ENCODE measurements around the gene SLC2A9.

DNA sequence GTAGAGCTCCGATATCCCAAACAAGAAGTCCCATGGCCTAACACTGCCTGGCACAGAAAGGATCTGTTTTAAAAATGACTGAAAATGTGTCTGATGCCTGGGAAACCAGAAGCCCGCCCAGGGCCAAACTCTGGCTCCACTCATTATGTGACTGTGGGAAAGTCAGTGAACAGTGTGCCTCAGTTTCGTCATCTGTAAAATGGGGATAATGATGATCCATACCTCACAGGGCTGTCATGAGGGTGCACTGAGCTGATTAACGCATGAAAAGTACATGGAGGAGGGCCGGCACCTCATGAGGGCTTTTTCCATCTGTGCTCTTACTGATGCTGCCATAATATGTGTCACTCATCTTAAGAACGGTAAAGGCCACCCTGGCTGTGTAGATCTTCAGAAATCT, 5.1 kb downstream of the SLC2A9 start:
- no peak for TF ChIP-seq POLR2A (IDR thresholded peaks at IDR 0.05; ENCODE audit: low read depth, low read length)
- TF ChIP-seq, protein P1, sequence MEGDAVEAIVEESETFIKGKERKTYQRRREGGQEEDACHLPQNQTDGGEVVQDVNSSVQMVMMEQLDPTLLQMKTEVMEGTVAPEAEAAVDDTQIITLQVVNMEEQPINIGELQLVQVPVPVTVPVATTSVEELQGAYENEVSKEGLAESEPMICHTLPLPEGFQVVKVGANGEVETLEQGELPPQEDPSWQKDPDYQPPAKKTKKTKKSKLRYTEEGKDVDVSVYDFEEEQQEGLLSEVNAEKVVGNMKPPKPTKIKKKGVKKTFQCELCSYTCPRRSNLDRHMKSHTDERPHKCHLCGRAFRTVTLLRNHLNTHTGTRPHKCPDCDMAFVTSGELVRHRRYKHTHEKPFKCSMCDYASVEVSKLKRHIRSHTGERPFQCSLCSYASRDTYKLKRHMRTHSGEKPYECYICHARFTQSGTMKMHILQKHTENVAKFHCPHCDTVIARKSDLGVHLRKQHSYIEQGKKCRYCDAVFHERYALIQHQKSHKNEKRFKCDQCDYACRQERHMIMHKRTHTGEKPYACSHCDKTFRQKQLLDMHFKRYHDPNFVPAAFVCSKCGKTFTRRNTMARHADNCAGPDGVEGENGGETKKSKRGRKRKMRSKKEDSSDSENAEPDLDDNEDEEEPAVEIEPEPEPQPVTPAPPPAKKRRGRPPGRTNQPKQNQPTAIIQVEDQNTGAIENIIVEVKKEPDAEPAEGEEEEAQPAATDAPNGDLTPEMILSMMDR (conservative IDR thresholded peaks at IDR 0.05; ENCODE audit: low read depth, low read length), result no peak
- no peak for TF ChIP-seq NFE2L2 (IDR thresholded peaks at IDR 0.05; ENCODE audit: low read depth, low read length)
- TF ChIP-seq CEBPB (IDR thresholded peaks at IDR 0.05; ENCODE audit: low read depth, low read length), result no peak
- no peak for TF ChIP-seq RFX5 (IDR thresholded peaks at IDR 0.05; ENCODE audit: low read depth, low read length)
- TF ChIP-seq, protein P2, sequence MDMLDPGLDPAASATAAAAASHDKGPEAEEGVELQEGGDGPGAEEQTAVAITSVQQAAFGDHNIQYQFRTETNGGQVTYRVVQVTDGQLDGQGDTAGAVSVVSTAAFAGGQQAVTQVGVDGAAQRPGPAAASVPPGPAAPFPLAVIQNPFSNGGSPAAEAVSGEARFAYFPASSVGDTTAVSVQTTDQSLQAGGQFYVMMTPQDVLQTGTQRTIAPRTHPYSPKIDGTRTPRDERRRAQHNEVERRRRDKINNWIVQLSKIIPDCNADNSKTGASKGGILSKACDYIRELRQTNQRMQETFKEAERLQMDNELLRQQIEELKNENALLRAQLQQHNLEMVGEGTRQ (IDR thresholded peaks at IDR 0.05; ENCODE audit: low read depth, low read length), result no peak
- no peak for TF ChIP-seq FOS (IDR thresholded peaks at IDR 0.05; ENCODE audit: low read depth, low read length)
- TF ChIP-seq BHLHE40 (IDR thresholded peaks at IDR 0.05; ENCODE audit: low read depth, low read length), result no peak
- TF ChIP-seq SMC3 (IDR thresholded peaks at IDR 0.05; ENCODE audit: low read depth, low read length), result no peak
- no peak for TF ChIP-seq MXI1 (IDR thresholded peaks at IDR 0.05; ENCODE audit: borderline replicate concordance, low read depth, low read length)
